Measurements from ENCODE around the gene LAMB2.

DNA sequence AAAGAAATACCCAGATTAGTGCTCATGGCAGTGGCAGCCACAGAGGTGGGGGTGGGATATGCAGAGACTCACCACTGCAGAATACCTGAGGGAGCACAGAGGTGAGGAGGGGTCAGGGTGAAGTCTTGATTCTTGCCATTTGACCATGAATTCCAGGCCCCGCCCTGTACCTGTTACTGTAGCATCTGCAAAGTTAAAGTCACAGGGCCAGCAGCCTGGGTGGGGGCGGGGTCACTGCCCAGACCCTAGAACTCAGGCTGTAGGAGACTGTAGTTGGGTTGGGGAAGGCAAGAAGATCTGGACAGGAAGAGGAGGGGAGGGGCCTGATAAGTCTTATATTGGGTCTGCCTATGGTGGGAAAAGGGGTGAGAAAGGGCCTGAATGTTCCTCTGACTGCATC is 18.8 kb upstream of the LAMB2 start:
- TF ChIP-seq, protein P1, sequence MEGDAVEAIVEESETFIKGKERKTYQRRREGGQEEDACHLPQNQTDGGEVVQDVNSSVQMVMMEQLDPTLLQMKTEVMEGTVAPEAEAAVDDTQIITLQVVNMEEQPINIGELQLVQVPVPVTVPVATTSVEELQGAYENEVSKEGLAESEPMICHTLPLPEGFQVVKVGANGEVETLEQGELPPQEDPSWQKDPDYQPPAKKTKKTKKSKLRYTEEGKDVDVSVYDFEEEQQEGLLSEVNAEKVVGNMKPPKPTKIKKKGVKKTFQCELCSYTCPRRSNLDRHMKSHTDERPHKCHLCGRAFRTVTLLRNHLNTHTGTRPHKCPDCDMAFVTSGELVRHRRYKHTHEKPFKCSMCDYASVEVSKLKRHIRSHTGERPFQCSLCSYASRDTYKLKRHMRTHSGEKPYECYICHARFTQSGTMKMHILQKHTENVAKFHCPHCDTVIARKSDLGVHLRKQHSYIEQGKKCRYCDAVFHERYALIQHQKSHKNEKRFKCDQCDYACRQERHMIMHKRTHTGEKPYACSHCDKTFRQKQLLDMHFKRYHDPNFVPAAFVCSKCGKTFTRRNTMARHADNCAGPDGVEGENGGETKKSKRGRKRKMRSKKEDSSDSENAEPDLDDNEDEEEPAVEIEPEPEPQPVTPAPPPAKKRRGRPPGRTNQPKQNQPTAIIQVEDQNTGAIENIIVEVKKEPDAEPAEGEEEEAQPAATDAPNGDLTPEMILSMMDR (IDR thresholded peaks at IDR 0.05) = no peak
- no peak for TF ChIP-seq POLR2A (IDR thresholded peaks at IDR 0.05)

All from lower leg skin (tissue), 3 donors.